ENCODE measurements around the gene RAP1GAP. TPM values are rescaled to one million over a fixed set of nuclear protein-coding genes. Genes with fewer than 3 reads are reported as not detected.

Gene RAP1GAP
- total and polyA plus RNA-seq, 9 of the 15 experiments (the other 6 are each of a cell fraction or from before 2014, with no cell fraction given) = 0.29 to 30.2 (median 19.2) TPM

DNA sequence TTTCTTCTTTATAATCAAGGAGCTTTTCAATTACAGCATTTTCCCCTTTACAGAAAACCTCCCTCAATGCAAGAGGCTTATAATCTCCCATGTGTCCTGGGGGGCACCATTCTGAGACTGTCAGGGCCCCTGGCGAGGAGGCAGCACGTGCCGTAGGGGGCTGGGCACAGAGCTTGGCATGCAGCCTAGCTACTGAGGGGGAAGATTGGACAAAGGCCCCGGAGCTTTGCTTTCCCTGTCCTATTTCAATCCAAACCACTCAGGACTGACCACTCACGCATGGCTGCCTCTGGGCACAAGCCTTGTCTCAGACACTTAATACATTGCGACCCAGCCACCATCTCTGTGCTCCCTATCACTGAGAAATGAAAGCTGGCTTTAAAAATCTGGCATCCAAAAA is 2.8 kb upstream of the RAP1GAP start:
- no peaks in the 10 kb centered on the region for H3K27me3 ChIP-seq (ENCODE audit: control insufficient read depth in 2 of 2, insufficient read depth in 2 of 2, low read length in 2 of 2)
- no peak overlapping the region for H2AFZ ChIP-seq (ENCODE audit: low read depth, low read length)
- H3K9me3 ChIP-seq (replicated peaks; ENCODE audit: control insufficient read depth, insufficient read depth, low read depth, low read length) = no peaks in the 10 kb centered on the region
- DNase-seq (ENCODE audit: extremely low read depth in 1 of 4, low spot score in 3 of 4) (no peak), FAIRE-seq (no peak), ATAC-seq (no peak)
- TF ChIP-seq ZBTB34 (CRISPR knock-in tag; IDR thresholded peaks at IDR 0.05) = no peak
- TF ChIP-seq HMGN3 (IDR thresholded peaks at IDR 0.05; ENCODE audit: borderline replicate concordance, extremely low read depth, insufficient read length, low read depth, low read length) = peak; percentile 2
- TF ChIP-seq HNRNPLL (IDR thresholded peaks at IDR 0.05; ENCODE audit: low read depth, low read length, poor library complexity, severe bottlenecking) = no peak
- 0 out of 2 replicates have a peak, but pooled peaks have one; percentile 6 for TF ChIP-seq ZNF584 (CRISPR knock-in tag; IDR thresholded peaks at IDR 0.05; ENCODE audit: low read depth)
- H3K4me3 ChIP-seq = no peak overlapping the region
- H3K9me1 ChIP-seq (ENCODE audit: control insufficient read depth, insufficient read depth, low read length) = no peaks in the 10 kb centered on the region
- 92% methylated on average over 6 of the region's 6 CpGs for WGBS (ENCODE audit: insufficient coverage, low coverage, missing lambda C conversion rate)
- no TSS peak for BruUV-seq (replicated peaks)
- in situ Hi-C loops (cut with MboI) = loop anchor here (25.0 kb wide), 1 partner anchor 160 kb away; the partner anchor contains the start of gene ALPL
- no peak overlapping the region for H3K4me2 ChIP-seq (ENCODE audit: insufficient read depth, low read length)
- CTCF ChIA-PET (ENCODE audit: low intra/inter-chr PET ratio) = no interaction called here
- H3K36me3 ChIP-seq (ENCODE audit: control insufficient read depth, insufficient read depth, low read length) = peaks cover 10% of the 10 kb centered on the region; the same call in 2 of the 3 replicates
- peaks cover 12% of the 10 kb centered on the region for H3K79me2 ChIP-seq (ENCODE audit: control insufficient read depth, insufficient read depth, low read length)
- POLR2A ChIA-PET = interaction anchor here (0.5 to 2.9 kb wide), 7 partner anchors 9 to 1076 kb away, joined by 3 to 13 read pairs (median 5); no protein-coding TSS in a partner anchor
- H3K9ac ChIP-seq (ENCODE audit: insufficient read depth in 1 of 2, low read depth in 2 of 2, low read length in 2 of 2) = 0 out of 4 replicates have a peak overlapping the region, but pooled peaks of 1 of the 2 experiments have one; percentile 6
- H4K20me1 ChIP-seq (replicated peaks; ENCODE audit: control insufficient read depth, insufficient read depth, low read length) = no peaks in the 10 kb centered on the region; the same call in 1 of the 2 replicates
- no peak overlapping the region for H3K27ac ChIP-seq (ENCODE audit: extremely low read depth, low read depth, low read length)
- H3K4me1 ChIP-seq (replicated peaks in 1 of 2; ENCODE audit: control insufficient read depth in 2 of 2, insufficient read depth in 2 of 2, low read length in 2 of 2) = peaks cover 50 to 61% of the 10 kb centered on the region in 2 experiments
- intact Hi-C loops (cut with micrococcal nuclease) = loop anchor here (2.0 to 5.0 kb wide), 2 partner anchors 15 to 110 kb away; partner anchors contain the start of gene USP48

Measured in K562 (cell line).